ES-I3 (cell line): ENCODE results near the gene PARD3.

Experiments
- H3K36me3 ChIP-seq: 2 replicates; pipeline ENCODE4 v1.6.1; 2013; ENCODE audit warnings: mild to moderate bottlenecking, low read length, control low read depth, moderate library complexity; ENCODE audit not compliant: insufficient read depth
- H3K4me1 ChIP-seq: 2 replicates; pipeline ENCODE4 v1.6.1; 2013; ENCODE audit warnings: mild to moderate bottlenecking, control low read depth, low read length; ENCODE audit not compliant: insufficient read depth
- H3K9ac ChIP-seq: 2 replicates; pipeline ENCODE4 v1.6.1; 2013; ENCODE audit warnings: low read depth, mild to moderate bottlenecking, low read length, moderate library complexity
- H3K9me3 ChIP-seq: 2 replicates; pipeline ENCODE4 v1.6.1; 2013; ENCODE audit warnings: mild to moderate bottlenecking, low read length, moderate library complexity; ENCODE audit not compliant: control insufficient read depth, insufficient read depth

Gene PARD3

DNA sequence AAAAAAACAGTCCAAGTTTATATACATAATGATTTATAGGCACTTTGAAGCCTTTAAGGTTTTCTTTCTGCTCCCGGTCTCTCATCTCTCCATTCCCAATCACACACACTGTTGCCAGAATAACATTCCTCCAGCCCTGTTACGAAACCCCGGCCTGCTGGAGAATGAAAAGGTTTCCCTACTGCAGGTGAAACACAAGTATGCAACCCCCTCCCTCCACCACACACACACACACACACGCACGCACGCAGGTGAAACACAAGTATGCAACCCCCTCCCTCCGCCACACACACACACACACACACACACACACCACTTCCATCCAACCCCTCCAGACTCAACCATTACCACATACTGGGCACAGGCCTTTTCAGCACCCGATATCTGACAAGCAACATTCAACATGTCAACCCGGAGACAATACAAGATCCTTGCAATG, 87.5 kb downstream of the PARD3 start:
- no peaks in the 10 kb centered on the region for H3K36me3 ChIP-seq
- H3K9me3 ChIP-seq = no peaks in the 10 kb centered on the region
- H3K4me1 ChIP-seq = peaks cover 8% of the 10 kb centered on the region; the same call in 1 of the 2 replicates
- H3K9ac ChIP-seq = no peak overlapping the region

DNA sequence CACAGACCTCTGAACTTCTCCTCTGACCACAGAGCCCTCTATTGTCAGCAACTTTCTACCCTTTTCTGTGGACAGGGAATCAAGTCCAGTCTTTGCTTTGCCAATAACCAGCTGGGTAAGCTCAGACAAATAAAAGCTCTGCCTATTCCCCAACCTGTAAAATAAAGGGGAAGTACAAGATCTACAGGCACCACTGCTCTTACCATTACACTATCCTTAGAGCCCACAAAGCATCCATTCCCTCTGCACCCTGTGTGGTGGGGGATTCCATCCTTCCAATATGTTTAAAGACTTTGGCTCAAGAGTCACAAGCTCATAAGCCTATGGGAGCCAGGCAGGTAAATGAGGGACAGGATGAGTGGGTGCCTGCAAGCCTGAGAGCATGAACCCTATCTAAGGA, 88.2 kb downstream of the PARD3 start:
- Histone ChIP-seq H3K9ac (no peak overlapping the region), H3K4me1 (peaks cover 8% of the 10 kb centered on the region; the same call in 1 of the 2 replicates), H3K9me3 (no peaks in the 10 kb centered on the region), H3K36me3 (no peaks in the 10 kb centered on the region)

- Histone ChIP-seq H3K9ac (no peak overlapping the region), H3K4me1 (peaks cover 8% of the 10 kb centered on the region; the same call in 1 of the 2 replicates), H3K36me3 (no peaks in the 10 kb centered on the region), H3K9me3 (no peaks in the 10 kb centered on the region)
Measured at GRCh38 chr10:34723750-34724149, 91.3 kb downstream of the PARD3 start.

DNA sequence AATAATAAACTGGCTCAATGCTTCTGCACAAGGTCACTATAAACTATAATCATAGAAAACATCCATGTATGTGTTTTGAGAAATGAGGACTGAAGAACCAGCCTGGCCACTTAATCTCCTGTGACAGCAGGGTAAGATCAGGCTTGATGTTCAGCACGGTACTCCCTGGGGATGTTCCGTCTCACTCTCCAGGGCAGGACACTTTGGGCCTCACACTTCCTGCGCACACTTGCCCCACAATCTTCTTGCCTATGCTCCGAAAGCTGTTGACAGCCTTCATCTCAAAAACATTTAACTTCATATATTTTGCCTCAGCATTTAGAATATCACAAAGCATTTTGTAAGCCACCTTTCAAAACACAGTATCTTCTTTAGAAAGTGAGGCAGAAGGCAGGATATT, 92.7 kb downstream of the PARD3 start:
- Histone ChIP-seq H3K36me3 (no peaks in the 10 kb centered on the region), H3K9me3 (no peaks in the 10 kb centered on the region), H3K9ac (no peak overlapping the region), H3K4me1 (peaks cover 8% of the 10 kb centered on the region; the same call in 1 of the 2 replicates)

DNA sequence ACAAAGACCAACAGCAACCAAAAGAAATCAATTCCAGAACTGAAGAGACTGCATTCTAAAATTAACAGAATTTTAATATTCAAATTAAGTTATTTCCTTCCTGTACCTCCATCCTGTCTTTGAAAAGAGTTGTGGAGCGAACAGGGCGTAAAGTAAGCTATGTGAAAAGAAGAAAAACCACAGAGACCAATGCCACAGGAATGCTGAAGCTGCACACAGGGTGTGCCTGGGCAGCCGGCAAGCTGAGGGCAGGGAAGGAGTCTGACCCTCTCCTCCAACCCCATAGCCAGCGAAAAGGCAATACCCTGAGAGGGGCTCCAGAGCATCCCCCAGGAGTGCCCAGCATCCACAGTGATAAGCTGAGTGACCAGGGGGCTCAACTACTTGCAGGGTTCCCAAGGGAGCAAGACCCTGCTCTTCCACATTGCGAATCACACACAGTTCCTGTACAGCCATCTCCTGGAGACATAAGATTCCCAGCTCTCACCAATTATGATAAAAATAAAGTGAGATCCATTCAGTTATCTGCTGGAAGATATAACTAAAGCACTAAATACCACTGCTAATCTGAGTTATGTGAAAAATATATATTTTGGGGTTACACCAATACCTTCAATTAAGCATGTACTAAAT, 93.8 kb downstream of the PARD3 start:
- Histone ChIP-seq H3K9me3 (no peaks in the 10 kb centered on the region), H3K4me1 (peaks cover 4% of the 10 kb centered on the region; the same call in 1 of the 2 replicates), H3K36me3 (no peaks in the 10 kb centered on the region), H3K9ac (no peak overlapping the region)

GRCh38 chr10:34719746-34720145, 95.3 kb downstream of the PARD3 start:
- Histone ChIP-seq H3K4me1 (peaks cover 2% of the 10 kb centered on the region; the same call in 1 of the 2 replicates), H3K9ac (no peak overlapping the region), H3K9me3 (no peaks in the 10 kb centered on the region), H3K36me3 (no peaks in the 10 kb centered on the region)

- Histone ChIP-seq H3K4me1 (peaks cover under 1% of the 10 kb centered on the region; the same call in 1 of the 2 replicates), H3K9ac (no peak overlapping the region), H3K36me3 (no peaks in the 10 kb centered on the region), H3K9me3 (no peaks in the 10 kb centered on the region)
Measured at GRCh38 chr10:34719328-34719727, 95.8 kb downstream of the PARD3 start.

DNA sequence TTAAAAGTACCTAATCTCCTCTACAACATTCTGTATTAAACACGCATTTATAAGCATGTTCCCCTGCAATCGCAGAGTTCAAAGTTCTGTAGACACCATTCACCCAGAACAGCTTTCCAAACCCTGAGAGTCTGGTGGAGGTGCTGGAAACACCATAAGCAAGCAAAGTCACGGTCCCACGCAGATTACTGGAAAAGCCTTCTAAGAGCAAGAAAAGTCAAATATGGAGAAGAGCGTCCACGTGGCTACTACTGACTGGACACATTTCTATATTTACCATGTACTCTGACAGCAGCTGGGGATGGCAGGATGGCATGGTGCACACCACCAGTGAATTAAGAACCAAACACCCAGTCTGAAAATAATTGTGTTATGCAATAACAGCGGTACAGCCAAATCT, 97.7 kb downstream of the PARD3 start:
- Histone ChIP-seq H3K9ac (no peak overlapping the region), H3K9me3 (no peaks in the 10 kb centered on the region), H3K4me1 (peaks cover 6% of the 10 kb centered on the region; the same call in 1 of the 2 replicates), H3K36me3 (no peaks in the 10 kb centered on the region)

GRCh38 chr10:34716958-34717357, 98.1 kb downstream of the PARD3 start:
- Histone ChIP-seq H3K36me3 (no peaks in the 10 kb centered on the region), H3K9ac (no peak overlapping the region), H3K9me3 (no peaks in the 10 kb centered on the region), H3K4me1 (peaks cover 6% of the 10 kb centered on the region; the same call in 1 of the 2 replicates)

DNA sequence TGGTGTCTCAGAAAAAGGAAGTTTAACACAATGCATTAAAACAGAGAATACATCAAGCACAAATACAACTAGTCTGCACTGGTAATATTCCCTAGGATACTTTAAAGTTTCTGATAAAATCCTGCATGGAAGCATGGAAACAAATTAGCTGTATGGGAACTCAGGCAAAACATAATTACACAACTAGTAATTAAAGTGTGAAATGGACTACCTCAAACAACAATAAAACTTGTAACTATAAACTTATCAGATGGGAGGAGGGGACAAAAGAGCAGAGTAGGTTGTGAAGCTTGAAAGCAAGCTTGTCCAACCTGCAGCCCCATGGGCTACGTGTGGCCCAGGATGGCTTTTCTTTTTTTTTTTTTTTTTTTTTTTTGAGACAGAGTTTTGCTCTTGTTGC, 98.9 kb downstream of the PARD3 start:
- H3K9ac ChIP-seq = no peak overlapping the region
- H3K4me1 ChIP-seq = peaks cover 10% of the 10 kb centered on the region
- H3K9me3 ChIP-seq = no peaks in the 10 kb centered on the region
- H3K36me3 ChIP-seq = no peaks in the 10 kb centered on the region

GRCh38 chr10:34715511-34716187, 99.4 kb downstream of the PARD3 start:
- peaks cover 10% of the 10 kb centered on the region for H3K4me1 ChIP-seq
- no peaks in the 10 kb centered on the region for H3K9me3 ChIP-seq
- no peak overlapping the region for H3K9ac ChIP-seq
- no peaks in the 10 kb centered on the region for H3K36me3 ChIP-seq

DNA sequence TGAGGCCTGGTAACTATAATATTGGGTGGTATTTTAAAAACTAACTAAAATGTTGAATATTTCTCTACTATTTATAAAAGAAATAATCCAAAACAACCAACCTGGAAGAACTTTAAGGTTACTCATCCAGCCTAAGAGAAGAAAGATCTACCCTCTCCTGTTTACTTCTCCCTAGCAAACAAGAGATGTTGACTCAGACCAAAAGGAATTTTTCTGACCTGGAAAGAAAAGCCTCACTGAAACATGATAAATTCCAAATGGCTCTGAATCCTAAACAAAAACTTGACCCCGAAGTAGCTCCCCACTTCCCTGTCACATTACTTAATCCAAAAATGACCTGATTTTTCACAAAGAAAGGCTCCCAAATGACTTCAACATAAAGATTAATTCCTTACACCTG, 101.2 kb downstream of the PARD3 start:
- Histone ChIP-seq H3K9me3 (no peaks in the 10 kb centered on the region), H3K9ac (no peak overlapping the region), H3K4me1 (peaks cover 10% of the 10 kb centered on the region), H3K36me3 (no peaks in the 10 kb centered on the region)

GRCh38 chr10:34711500-34711899, 103.6 kb downstream of the PARD3 start:
- no peaks in the 10 kb centered on the region for H3K9me3 ChIP-seq
- H3K36me3 ChIP-seq = no peaks in the 10 kb centered on the region
- peaks cover 10% of the 10 kb centered on the region for H3K4me1 ChIP-seq
- no peak overlapping the region for H3K9ac ChIP-seq

- no peaks in the 10 kb centered on the region for H3K9me3 ChIP-seq
- H3K36me3 ChIP-seq = no peaks in the 10 kb centered on the region
- H3K4me1 ChIP-seq = peaks cover 10% of the 10 kb centered on the region
- H3K9ac ChIP-seq = no peak overlapping the region
Measured at GRCh38 chr10:34710391-34710751, 104.7 kb downstream of the PARD3 start.
